Stimulated activated naive B cell treated with anti-CD40 and anti-IgM and Interleukin-4, amounts not matched to agents 10 μg/mL and 1 μg/mL and 100 μg/mL, for 72 hours (primary cell): ENCODE data around the gene CHCHD1.
"Not testable (repeated sequence)": the region's sequence is repeated elsewhere in the genome, so short reads cannot be mapped to it uniquely, and the experiment has no call there.

Experiments used
- ATAC-seq, 2 donors: fragments of 150-1000 bp; cut with Tn5 transposase; replicated peaks; 2 replicates each; pipeline ENCODE4 v1.10.0; 2021; ENCODE audit warnings: moderate library complexity in 1 of 2
- DNase-seq: peaks from one replicate; pipeline ENCODE4 v3.0.0; 2021
- H3K27ac Mint-ChIP-seq: one replicate; pipeline ENCODE4 v1.8.0; 2022; ENCODE audit warnings: mild to moderate bottlenecking, mixed read lengths
- H3K27me3 Mint-ChIP-seq, 2 donors: one replicate each; pipeline ENCODE4 v1.8.0; 2022; ENCODE audit warnings: mixed read lengths in 2 of 2
- H3K36me3 Mint-ChIP-seq, 2 donors: one replicate each; pipeline ENCODE4 v1.8.0; 2022; ENCODE audit warnings: mixed read lengths in 2 of 2, mild to moderate bottlenecking in 1 of 2
- H3K4me1 Mint-ChIP-seq, 2 donors: one replicate each; pipeline ENCODE4 v1.8.0; 2022; ENCODE audit warnings: mixed read lengths in 2 of 2, mild to moderate bottlenecking in 1 of 2
- H3K4me3 Mint-ChIP-seq, 2 donors: one replicate each; pipeline ENCODE4 v1.8.0; 2022; ENCODE audit warnings: mild to moderate bottlenecking in 2 of 2, mixed read lengths in 2 of 2, moderate library complexity in 1 of 2
- H3K9me3 Mint-ChIP-seq, 2 donors: one replicate each; pipeline ENCODE4 v1.8.0; 2022; ENCODE audit warnings: mixed read lengths in 2 of 2, mild to moderate bottlenecking in 1 of 2

The CHCHD1 gene

DNA sequence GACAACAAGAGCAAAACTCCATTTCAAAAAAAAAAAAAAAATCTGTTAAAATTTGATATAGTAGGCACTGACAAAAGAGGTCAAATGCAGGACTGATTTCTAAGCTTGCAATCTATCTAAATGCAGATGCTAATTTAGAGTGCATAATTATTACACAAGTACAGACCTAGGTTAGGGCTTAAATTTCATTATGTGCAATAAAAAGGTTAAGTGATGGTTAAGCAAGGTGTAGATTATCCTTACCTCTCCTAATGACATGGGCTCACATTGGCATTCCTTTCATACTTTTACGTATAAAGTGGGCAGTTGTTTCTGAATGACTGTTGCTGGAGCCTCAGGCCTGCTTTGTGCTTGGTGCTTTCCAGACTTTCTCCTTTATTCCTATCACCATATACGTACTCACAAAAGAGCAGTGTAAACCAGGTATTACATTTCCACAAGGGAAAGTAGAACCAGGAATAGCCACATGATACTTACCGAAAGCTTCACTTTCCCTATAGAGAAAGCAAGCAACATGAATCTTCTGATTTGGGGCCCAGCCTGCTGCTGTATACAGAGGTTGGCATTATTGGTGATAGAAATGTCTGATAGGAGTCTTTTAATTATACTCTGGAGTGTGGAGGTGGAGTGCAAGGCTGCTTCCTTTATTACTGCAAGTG lies 2.2 kb upstream of the CHCHD1 start:
- H3K27me3 Mint-ChIP-seq: no peaks in the 10 kb centered on the region
- no peak for ATAC-seq
- H3K27ac Mint-ChIP-seq: peak overlapping the region; percentile 63
- peak overlapping the region; percentile 56 to 60 for H3K4me3 Mint-ChIP-seq
- H3K9me3 Mint-ChIP-seq: no peaks in the 10 kb centered on the region
- H3K36me3 Mint-ChIP-seq: peaks cover 15 to 26% of the 10 kb centered on the region in 2 donors
- no peak for DNase-seq
- H3K4me1 Mint-ChIP-seq: peaks cover 20 to 48% of the 10 kb centered on the region in 2 donors

DNA sequence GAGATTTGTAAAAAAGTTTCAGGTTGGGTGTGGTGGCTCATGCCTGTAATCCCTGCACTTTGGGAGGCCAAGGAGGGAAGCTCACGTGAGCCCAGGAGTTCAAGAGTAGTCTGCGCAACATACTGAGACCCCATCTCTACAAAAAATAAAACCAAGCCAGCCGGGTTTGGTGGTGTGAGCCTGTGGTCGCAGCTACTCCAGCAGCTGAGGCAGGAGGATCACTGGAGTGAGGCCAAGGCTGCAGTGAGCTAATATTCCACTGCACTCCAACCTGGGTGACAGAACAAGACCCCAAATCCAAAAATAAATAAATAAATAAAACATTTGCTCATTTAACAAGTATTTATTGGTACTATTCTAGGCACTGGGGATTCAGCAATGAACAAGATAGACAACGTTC lies 1.5 kb upstream of the CHCHD1 start:
- Mint-ChIP-seq H3K36me3 (peaks cover 12 to 22% of the 10 kb centered on the region in 2 donors), H3K27me3 (no peaks in the 10 kb centered on the region), H3K4me1 (peaks cover 19 to 45% of the 10 kb centered on the region in 2 donors), H3K4me3 (peak overlapping the region; percentile 92 to 98), H3K27ac (peak overlapping the region; percentile 63), H3K9me3 (no peaks in the 10 kb centered on the region)
- ATAC-seq (no peak), DNase-seq (no peak)

DNA sequence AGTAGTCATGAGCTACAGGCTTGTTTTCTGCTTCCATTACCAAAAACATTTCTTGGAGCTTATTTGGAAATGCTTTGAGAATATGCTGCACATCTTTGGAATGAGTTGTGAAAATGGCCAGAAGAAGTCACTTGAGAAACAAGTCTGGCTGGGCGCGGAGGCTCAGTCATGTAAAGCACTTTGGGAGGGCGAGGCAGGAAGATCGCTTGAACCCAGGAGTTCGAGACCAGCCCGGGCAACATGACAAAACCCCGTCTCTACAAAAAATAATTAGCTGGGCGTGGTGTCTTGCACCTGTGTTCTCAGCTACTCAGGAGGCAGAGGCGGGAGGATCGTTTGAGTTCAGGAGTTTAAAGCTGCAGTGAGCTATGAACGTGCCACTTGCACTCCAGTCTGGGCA lies 882 bp upstream of the CHCHD1 start:
- Mint-ChIP-seq H3K9me3 (no peaks in the 10 kb centered on the region), H3K36me3 (peaks cover 10 to 21% of the 10 kb centered on the region in 2 donors), H3K4me1 (peaks cover 18 to 42% of the 10 kb centered on the region in 2 donors), H3K27me3 (no peaks in the 10 kb centered on the region), H3K27ac (peak overlapping the region; percentile 73), H3K4me3 (peak overlapping the region; percentile 92 to 98)
- ATAC-seq: no peak
- DNase-seq: no peak

DNA sequence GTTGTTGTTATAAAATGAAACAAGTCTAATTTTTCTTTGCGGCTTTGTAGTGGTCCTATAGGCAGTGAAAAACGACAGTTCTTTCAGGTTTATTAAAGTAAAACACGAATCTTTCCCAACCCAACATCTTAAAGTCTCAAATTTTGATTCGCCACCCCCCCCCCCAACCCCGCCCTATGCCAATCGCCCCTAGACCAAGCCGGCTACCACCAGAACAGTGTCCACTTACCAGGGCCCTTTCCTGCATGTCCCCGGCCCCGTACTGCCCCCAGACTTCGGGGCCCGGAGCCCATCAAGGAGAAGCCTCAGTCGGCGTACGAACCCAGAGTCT lies 335 bp upstream of the CHCHD1 start:
- Mint-ChIP-seq H3K4me3 (peak overlapping the region; percentile 92 to 98), H3K4me1 (peaks cover 24 to 47% of the 10 kb centered on the region in 2 donors), H3K36me3 (peaks cover 10 to 25% of the 10 kb centered on the region in 2 donors), H3K27me3 (no peaks in the 10 kb centered on the region), H3K27ac (peak overlapping the region; percentile 98), H3K9me3 (no peaks in the 10 kb centered on the region)
- ATAC-seq (peak in 1 of 2 donors; percentile 10), DNase-seq (no peak)

DNA sequence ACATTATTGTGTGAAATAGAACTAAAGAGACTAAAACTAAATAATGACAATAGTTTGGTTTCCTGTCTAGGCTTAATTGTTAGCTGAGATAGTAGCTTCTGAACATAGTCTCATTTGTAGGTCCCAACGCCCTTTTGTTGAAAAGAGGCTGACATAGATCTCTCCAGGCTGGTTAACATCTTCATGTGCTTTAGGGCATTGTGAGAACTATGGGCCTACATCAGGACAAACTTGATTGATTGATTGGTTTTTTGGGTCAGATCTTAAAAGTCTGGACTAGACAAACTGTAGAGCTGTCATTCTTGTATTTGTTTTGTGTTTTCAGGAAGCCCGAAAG lies 869 bp downstream of the CHCHD1 start:
- H3K4me1 Mint-ChIP-seq: peaks cover 25 to 56% of the 10 kb centered on the region in 2 donors
- peaks cover 8 to 17% of the 10 kb centered on the region in 2 donors for H3K36me3 Mint-ChIP-seq
- peak overlapping the region; percentile 98 for H3K27ac Mint-ChIP-seq
- peak overlapping the region; percentile 92 to 98 for H3K4me3 Mint-ChIP-seq
- no peak for DNase-seq
- H3K9me3 Mint-ChIP-seq: no peaks in the 10 kb centered on the region
- no peak for ATAC-seq
- no peaks in the 10 kb centered on the region for H3K27me3 Mint-ChIP-seq

DNA sequence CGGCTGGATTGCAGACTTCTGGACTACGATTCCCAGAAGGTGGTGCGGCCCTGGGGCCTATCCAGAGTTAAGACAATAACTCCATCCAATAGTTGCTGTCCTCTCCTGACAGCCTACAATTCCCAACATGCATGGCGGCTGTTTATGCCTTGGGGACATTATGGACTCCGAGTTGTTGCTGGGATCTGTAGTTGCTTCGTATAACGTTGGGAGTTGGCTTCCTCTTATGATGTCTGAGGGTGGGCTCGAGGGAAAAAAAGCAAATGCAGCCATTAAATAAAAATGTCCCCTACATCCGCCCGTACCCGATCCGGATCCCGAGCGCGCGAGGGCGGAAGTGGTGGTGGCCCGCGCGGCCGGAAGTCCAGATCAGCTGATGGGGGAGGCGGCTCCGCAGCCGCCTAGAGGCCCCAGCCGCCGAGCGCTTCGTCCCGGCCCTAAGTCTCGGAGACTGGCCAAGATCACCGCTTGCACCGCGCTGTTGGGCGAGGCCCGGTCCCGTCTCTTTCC lies 3.4 kb downstream of the CHCHD1 start, which contains the start of gene ZSWIM8:
Gene ZSWIM8, plus strand, starts transcription at position 396 of the 510 bp plus-strand sequence. CDS start 273 bp downstream, outside the sequence.
- H3K4me1 Mint-ChIP-seq: peaks cover 23 to 49% of the 10 kb centered on the region in 2 donors
- peak; percentile 80 for DNase-seq
- H3K27me3 Mint-ChIP-seq: no peaks in the 10 kb centered on the region
- H3K36me3 Mint-ChIP-seq: peaks cover 12 to 27% of the 10 kb centered on the region in 2 donors
- H3K9me3 Mint-ChIP-seq: no peaks in the 10 kb centered on the region
- H3K27ac Mint-ChIP-seq: peak within 1 kb of the TSS; percentile 98
- ATAC-seq: peak; percentile 84 to 86
- peak within 1 kb of the TSS; percentile 90 to 97 for H3K4me3 Mint-ChIP-seq

DNA sequence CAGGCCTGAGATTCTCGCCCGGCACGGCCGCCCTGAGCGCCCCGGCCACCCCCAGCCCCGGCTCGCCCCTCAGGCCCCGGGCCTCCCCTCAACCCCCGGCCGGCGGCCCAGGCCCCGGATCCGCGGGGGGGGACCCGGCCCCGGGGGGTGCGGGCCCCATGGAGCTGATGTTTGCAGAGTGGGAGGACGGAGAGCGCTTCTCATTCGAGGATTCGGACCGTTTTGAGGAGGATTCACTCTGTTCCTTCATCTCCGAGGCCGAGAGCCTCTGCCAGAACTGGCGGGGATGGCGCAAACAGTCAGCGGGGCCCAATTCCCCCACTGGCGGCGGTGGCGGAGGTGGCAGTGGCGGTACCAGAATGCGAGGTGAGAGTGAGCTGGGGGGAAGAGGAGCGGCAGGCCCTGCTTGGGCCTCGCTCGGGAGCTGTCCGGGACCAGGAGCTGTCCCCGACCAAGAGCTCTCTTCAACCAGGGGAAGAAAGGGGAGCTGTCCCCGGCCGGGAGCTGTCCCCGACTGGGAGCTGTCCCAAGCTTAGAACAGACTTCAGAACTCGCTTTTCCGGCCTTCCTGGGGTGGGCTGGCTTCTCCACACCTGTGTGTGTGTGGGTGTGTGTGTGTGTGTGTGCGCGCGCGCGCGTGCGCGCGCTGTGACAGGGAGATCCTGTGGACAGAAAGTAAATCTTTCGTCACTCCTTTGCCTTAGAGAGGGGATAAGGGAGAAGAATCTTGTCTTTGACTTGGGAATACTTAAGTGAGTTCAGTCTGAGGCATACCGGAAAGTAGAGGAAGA lies 4.1 kb downstream of the CHCHD1 start:
- Mint-ChIP-seq H3K27ac (peak overlapping the region; percentile 98), H3K36me3 (peaks cover 17 to 28% of the 10 kb centered on the region in 2 donors), H3K4me1 (peaks cover 19 to 42% of the 10 kb centered on the region in 2 donors), H3K27me3 (no peaks in the 10 kb centered on the region), H3K9me3 (no peaks in the 10 kb centered on the region), H3K4me3 (peak overlapping the region; percentile 90 to 97)
- DNase-seq: peak; percentile 27
- ATAC-seq: peak; percentile 13 to 24

DNA sequence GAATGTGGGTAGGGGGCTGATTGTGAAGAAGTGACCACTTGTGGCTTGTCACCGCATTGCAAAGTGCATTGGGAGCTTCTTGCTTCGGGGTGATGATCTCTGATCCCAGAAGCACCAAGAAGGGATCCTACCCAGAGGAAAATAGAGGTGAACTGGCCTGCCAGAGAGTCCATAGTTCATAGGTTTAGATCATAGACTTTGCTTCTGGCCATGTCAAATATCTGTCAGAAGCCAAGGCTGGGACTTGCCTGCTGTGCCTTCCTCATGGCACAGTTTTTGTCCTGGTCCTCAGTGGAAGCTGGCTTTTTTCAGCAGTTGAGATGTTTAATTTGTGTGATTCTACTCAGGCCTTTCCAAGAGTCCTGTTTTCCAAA lies 4.7 kb downstream of the CHCHD1 start:
- peaks cover 21 to 34% of the 10 kb centered on the region in 2 donors for H3K36me3 Mint-ChIP-seq
- H3K9me3 Mint-ChIP-seq: no peaks in the 10 kb centered on the region
- peak overlapping the region; percentile 90 to 97 for H3K4me3 Mint-ChIP-seq
- no peak for DNase-seq
- peaks cover 18 to 39% of the 10 kb centered on the region in 2 donors for H3K4me1 Mint-ChIP-seq
- H3K27me3 Mint-ChIP-seq: no peaks in the 10 kb centered on the region
- ATAC-seq: no peak
- peak overlapping the region; percentile 94 for H3K27ac Mint-ChIP-seq

DNA sequence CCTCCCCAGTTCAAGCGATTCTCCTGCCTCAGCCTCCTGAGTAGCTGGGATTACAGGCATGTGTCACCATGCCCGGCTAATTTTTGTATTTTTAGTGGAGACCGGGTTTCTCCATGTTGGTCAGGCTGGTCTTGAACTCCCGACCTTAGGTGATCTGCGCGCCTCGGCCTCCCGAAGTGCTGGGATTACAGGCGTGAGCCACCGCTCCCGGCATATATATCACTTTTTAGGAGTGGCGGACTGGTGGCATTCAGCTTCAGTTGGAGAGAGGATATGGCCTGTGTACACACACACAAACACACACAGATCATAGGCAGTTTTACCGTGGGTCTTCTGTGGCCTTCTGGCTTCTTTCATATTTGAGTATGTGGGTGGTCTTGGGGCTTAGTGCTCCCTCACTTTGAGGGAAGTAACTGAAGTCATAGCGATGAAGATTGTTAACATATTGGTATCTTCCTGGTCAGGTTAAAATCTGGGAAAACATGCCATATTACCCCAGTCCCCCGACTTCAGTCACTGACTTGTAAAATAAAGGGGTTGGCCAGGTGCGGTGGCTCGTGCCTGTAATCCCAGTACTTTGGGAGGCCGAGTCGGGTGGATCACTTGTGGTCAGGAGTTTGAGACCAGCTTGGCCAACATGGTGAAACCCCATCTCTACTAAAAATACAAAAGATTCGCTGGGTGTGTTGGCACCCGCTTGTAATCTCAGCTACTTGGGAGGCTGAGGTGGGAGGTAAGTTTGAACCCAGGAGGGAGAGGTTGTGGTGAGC lies 5.4 kb downstream of the CHCHD1 start:
- Mint-ChIP-seq H3K4me1 (peaks cover 17 to 34% of the 10 kb centered on the region in 2 donors), H3K4me3 (peak overlapping the region; percentile 17 to 35), H3K36me3 (peaks cover 23 to 33% of the 10 kb centered on the region in 2 donors)
- DNase-seq, H3K9me3 Mint-ChIP-seq, H3K27me3 Mint-ChIP-seq, H3K27ac Mint-ChIP-seq, ATAC-seq: not testable (repeated sequence)

DNA sequence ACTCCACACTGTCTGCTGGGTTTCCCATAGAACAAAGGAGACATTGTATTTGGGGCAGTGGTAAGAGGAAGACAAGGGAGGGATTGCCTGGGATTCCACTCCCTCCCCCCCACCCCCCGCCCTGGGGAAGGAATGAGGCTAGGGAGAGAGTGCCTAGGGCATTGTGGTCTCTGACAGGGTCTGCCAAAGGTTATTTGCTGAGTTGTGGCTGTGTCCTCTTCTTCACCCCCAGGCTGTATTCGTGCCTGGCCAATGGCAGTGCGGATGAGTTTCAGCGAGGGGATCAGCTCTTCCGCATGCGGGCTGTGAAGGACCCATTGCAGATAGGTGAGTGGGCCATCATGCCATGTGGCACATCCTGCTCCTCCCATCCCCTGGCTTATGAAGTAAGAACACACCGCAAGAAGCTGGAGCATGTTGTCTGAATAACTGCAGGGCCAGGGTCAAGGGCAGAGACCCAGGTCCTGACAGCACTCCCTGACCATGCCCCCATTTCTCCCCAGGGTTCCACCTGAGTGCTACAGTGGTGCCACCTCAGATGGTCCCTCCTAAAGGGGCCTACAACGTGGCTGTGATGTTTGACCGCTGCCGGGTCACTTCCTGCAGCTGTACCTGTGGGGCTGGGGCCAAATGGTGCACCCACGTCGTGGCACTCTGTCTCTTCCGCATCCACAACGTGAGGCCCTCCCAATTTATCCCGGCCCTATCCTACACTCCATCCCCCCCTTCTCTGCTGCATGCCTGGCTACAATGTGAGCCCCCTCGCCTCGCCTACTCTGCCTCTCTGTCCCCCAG lies 7.2 kb downstream of the CHCHD1 start:
- H3K4me3 Mint-ChIP-seq: no peak overlapping the region
- no peaks in the 10 kb centered on the region for H3K27me3 Mint-ChIP-seq
- peaks cover 37 to 49% of the 10 kb centered on the region in 2 donors for H3K36me3 Mint-ChIP-seq
- no peak overlapping the region for H3K27ac Mint-ChIP-seq
- DNase-seq (no peak), ATAC-seq (no peak)
- H3K9me3 Mint-ChIP-seq: no peaks in the 10 kb centered on the region
- H3K4me1 Mint-ChIP-seq: peaks cover 12 to 21% of the 10 kb centered on the region in 2 donors

DNA sequence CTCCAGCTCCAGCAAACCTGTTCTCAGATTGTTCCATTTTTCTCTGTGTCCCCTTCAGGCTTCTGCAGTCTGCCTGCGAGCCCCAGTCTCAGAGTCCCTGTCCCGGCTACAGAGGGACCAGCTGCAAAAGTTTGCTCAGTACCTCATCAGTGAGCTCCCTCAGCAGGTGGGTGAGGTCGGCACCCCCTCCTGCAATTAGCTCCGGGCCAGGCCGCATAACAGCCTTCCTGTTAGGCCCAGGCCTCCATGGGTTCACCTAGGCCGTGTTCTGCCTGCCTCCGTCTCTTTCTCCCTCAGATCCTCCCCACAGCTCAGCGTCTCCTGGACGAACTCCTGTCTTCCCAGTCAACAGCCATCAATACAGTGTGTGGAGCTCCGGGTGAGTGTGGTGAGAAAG lies 7.8 kb downstream of the CHCHD1 start:
- H3K4me3 Mint-ChIP-seq: no peak overlapping the region
- DNase-seq: no peak
- no peaks in the 10 kb centered on the region for H3K27me3 Mint-ChIP-seq
- ATAC-seq: no peak
- peaks cover 42 to 55% of the 10 kb centered on the region in 2 donors for H3K36me3 Mint-ChIP-seq
- H3K27ac Mint-ChIP-seq: no peak overlapping the region
- peaks cover 12 to 21% of the 10 kb centered on the region in 2 donors for H3K4me1 Mint-ChIP-seq
- H3K9me3 Mint-ChIP-seq: no peaks in the 10 kb centered on the region

DNA sequence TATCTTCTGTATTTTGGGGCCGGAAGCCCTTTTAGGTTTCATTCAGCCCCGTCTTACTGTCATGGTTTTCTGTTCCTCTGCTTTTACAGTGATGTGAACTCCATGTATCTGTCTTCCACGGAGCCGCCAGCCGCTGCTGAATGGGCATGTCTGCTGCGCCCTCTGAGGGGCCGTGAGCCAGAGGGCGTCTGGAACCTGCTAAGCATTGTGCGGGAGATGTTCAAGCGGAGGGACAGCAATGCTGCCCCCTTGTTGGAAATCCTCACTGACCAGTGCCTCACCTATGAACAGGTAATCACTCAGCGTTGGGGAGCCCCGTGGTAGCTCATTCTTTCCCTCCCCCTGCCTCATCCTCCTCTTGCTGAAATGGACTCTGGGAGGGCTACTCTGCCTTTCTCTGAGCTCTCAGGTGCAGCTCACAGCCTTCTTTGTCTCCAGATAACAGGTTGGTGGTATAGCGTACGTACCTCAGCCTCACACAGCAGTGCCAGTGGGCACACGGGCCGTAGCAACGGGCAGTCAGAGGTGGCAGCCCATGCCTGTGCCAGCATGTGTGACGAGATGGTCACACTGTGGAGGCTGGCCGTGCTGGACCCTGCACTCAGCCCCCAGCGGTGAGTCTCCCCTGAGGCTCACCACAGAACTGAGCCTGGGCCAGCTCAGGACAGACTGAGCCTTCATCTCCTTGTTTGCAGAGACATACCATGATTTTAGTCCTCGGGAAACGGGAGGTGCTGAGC lies 9.2 kb downstream of the CHCHD1 start:
- Mint-ChIP-seq H3K27me3 (no peaks in the 10 kb centered on the region), H3K27ac (no peak overlapping the region), H3K4me3 (no peak overlapping the region), H3K36me3 (peaks cover 48 to 63% of the 10 kb centered on the region in 2 donors), H3K4me1 (peaks cover 11 to 14% of the 10 kb centered on the region in 2 donors), H3K9me3 (no peaks in the 10 kb centered on the region)
- no peak for DNase-seq
- no peak for ATAC-seq

DNA sequence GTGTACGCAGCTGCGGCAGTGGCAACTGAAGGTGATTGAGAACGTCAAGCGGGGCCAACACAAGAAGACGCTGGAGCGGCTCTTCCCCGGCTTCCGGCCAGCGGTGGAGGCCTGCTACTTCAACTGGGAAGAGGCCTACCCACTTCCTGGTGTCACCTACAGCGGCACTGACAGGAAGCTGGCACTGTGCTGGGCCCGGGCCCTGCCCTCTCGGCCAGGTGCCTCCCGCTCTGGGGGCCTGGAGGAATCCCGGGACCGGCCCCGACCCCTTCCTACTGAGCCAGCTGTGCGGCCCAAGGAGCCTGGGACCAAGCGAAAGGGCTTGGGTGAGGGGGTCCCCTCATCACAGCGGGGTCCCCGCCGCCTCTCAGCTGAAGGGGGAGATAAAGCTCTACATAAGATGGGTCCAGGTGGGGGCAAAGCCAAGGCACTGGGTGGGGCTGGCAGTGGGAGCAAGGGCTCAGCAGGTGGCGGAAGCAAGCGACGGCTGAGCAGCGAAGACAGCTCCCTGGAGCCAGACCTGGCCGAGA lies 10.1 kb downstream of the CHCHD1 start:
- ATAC-seq: no peak
- no peak overlapping the region for H3K4me3 Mint-ChIP-seq
- no peak overlapping the region for H3K27ac Mint-ChIP-seq
- no peak for DNase-seq
- H3K36me3 Mint-ChIP-seq: peaks cover 49 to 69% of the 10 kb centered on the region in 2 donors
- no peaks in the 10 kb centered on the region for H3K27me3 Mint-ChIP-seq
- peaks cover 5% of the 10 kb centered on the region in 2 donors for H3K4me1 Mint-ChIP-seq
- H3K9me3 Mint-ChIP-seq: no peaks in the 10 kb centered on the region
